PC-3 (cell line): ENCODE results near the gene YY1. TPM values are rescaled to one million over a fixed set of nuclear protein-coding genes. Genes with fewer than 3 reads are reported as not detected.
"Not testable (repeated sequence)": the region's sequence is repeated elsewhere in the genome, so short reads cannot be mapped to it uniquely, and the experiment has no call there.

Experiments used
- ATAC-seq: fragments of 200-7000 bp; cut with Tn5 transposase; 2 replicates; pipeline ENCODE4 v1.9.1; 2020; ENCODE audit warnings: mild to moderate bottlenecking, moderate library complexity
- BruUV-seq: library from RNA; stranded (reverse); fragments of 400-500 nt; replicated peaks from 2 replicates; lab custom pipeline; 2021; lab: Mats Ljungman, UMichigan
- CTCF ChIA-PET: fragments of 300-600 bp; sonication (Branson Sonifier 250); formaldehyde crosslinking; loops from one replicate; lab custom pipeline; 2022; ENCODE audit warnings: antibody characterized with exemption; lab: Charles Lee
- POLR2A ChIA-PET: fragments of 300-600 bp; sonication (Branson Sonifier 250); formaldehyde crosslinking; loops from one replicate; lab custom pipeline; 2022; ENCODE audit warnings: antibody characterized with exemption; ENCODE audit not compliant: unreplicated experiment; lab: Charles Lee
- DNase-seq: peaks from one replicate; pipeline ENCODE4 v3.0.0-alpha.2; 2015
- H2AFZ ChIP-seq: fragments of 300-600 bp; sonication (generic); 2 replicates; pipeline ENCODE4 v1.6.0; 2016; ENCODE audit warnings: antibody characterized with exemption, low read length
- H3F3A ChIP-seq: fragments of 300-600 bp; sonication (generic); one replicate; pipeline ENCODE4 v1.6.0; 2017; ENCODE audit warnings: antibody characterized with exemption, low read length, control low read depth, mild to moderate bottlenecking; ENCODE audit not compliant: unreplicated experiment
- H3K27ac ChIP-seq: fragments of 300-600 bp; sonication (generic); 2 replicates; pipeline ENCODE4 v1.5.1; 2016; ENCODE audit warnings: mild to moderate bottlenecking, low read length
- H3K27me3 ChIP-seq: fragments of 300-600 bp; sonication (generic); 2 replicates; pipeline ENCODE4 v1.6.1; 2016; ENCODE audit warnings: low read length, mixed read lengths
- H3K36me3 ChIP-seq: fragments of 300-600 bp; sonication (generic); 2 replicates; pipeline ENCODE4 v1.6.1; 2016; ENCODE audit warnings: low read depth, mixed run types, low read length, mixed read lengths
- H3K4me1 ChIP-seq: fragments of 300-600 bp; sonication (generic); 2 replicates; pipeline ENCODE4 v1.5.1; 2016; ENCODE audit warnings: low read length; ENCODE audit not compliant: insufficient read depth
- H3K4me2 ChIP-seq: fragments of 300-600 bp; sonication (generic); 2 replicates; pipeline ENCODE4 v1.6.0; 2016; ENCODE audit warnings: low read length
- H3K4me3 ChIP-seq: fragments of 300-600 bp; sonication (generic); 2 replicates; pipeline ENCODE4 v1.5.1; 2016; ENCODE audit warnings: mild to moderate bottlenecking, low read length, mixed read lengths
- H3K79me2 ChIP-seq: fragments of 300-600 bp; sonication (generic); 2 replicates; pipeline ENCODE4 v1.6.1; 2017; ENCODE audit warnings: low read length, mixed read lengths
- H3K9ac ChIP-seq: fragments of 300-600 bp; sonication (generic); 2 replicates; pipeline ENCODE4 v1.6.0; 2016; ENCODE audit warnings: mild to moderate bottlenecking, low read length
- H3K9me2 ChIP-seq: fragments of 300-600 bp; sonication (generic); replicated peaks from 2 replicates; pipeline ENCODE4 v1.6.1; 2016; ENCODE audit warnings: mixed run types, low read length, mixed read lengths
- H3K9me3 ChIP-seq: fragments of 300-600 bp; sonication (generic); 2 replicates; pipeline ENCODE4 v1.6.1; 2016; ENCODE audit warnings: low read length, mixed read lengths
- H4K20me1 ChIP-seq: fragments of 300-600 bp; sonication (generic); 2 replicates; pipeline ENCODE4 v1.6.1; 2016; ENCODE audit warnings: low read length, mixed read lengths
- EZH2 ChIP-seq: fragments of 300-600 bp; sonication (generic); IDR thresholded peaks from one replicate; pipeline ENCODE4 v1.6.1; 2017; ENCODE audit warnings: antibody characterized with exemption, mild to moderate bottlenecking, low read length; ENCODE audit not compliant: unreplicated experiment
- EZH2phosphoT487 ChIP-seq: fragments of 300-600 bp; sonication (generic); IDR thresholded peaks from 2 replicates; pipeline ENCODE4 v1.6.1; 2018; ENCODE audit warnings: mild to moderate bottlenecking, antibody characterized with exemption, low read length, borderline replicate concordance
- intact Hi-C: fragments of 100-400 bp; cut with micrococcal nuclease; formaldehyde crosslinking; loops from 2 replicates; pipeline ENCODE4 v1.9.0; 2023
- total RNA-seq: library from RNA; depleted of rRNA; stranded (reverse); fragments of >200 nt; gene quantifications from 2 replicates; pipeline ENCODE4 v1.2.3, GENCODE V29; 2014
- TF ChIP-seq, protein P1 (sequence below): fragments of 300-600 bp; sonication (generic); conservative IDR thresholded peaks from 2 replicates; pipeline ENCODE4 v1.5.1; 2017; ENCODE audit warnings: antibody characterized with exemption, low read depth, mild to moderate bottlenecking, low read length

YY1 gene
- total RNA-seq, 1 experiment from 2014 or later, result 64.1 TPM

DNA sequence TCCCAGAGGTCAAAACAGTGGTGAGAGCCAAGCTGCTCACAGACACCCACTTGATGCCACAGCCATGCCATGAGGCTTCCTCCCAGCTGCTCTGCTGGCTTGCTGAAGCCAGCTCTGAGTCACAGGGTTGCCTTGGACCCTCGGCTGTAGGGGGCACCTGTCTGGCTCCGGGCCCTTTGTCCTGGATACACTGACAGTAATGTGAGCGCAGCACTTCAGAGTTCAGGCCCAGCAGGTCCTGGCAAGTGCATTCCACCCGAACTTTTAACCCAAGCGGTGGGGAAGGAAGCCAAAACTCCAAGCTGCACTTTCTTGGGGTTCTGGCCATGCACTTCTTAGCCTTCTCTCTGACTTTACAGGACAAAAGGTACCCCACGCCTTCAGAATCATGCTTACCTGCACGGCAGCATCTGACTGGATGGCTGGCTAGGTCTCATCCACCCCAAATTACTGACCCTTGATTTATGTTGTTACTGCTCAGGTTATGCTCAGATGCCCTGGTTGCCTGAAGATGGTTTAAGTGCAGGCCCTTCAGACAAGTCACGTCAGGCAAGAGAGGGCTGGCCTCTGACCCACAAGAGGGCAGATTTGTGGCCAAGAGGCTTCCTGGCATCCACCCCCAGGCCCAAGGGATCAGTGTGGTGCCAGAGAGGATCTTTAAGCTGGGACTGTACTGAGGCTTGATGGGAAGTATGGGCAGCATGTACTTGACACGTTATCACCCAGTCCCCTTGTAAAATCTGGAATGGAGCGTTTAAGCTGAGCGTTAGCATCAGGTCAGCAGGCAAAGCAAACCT lies 42.5 kb downstream of the YY1 start:
- H3F3A ChIP-seq, result peaks cover 4% of the 10 kb centered on the region
- H3K9me2 ChIP-seq, result no peaks in the 10 kb centered on the region
- no peaks in the 10 kb centered on the region for H3K9me3 ChIP-seq
- no peak for TF ChIP-seq EZH2
- TF ChIP-seq, protein P1, sequence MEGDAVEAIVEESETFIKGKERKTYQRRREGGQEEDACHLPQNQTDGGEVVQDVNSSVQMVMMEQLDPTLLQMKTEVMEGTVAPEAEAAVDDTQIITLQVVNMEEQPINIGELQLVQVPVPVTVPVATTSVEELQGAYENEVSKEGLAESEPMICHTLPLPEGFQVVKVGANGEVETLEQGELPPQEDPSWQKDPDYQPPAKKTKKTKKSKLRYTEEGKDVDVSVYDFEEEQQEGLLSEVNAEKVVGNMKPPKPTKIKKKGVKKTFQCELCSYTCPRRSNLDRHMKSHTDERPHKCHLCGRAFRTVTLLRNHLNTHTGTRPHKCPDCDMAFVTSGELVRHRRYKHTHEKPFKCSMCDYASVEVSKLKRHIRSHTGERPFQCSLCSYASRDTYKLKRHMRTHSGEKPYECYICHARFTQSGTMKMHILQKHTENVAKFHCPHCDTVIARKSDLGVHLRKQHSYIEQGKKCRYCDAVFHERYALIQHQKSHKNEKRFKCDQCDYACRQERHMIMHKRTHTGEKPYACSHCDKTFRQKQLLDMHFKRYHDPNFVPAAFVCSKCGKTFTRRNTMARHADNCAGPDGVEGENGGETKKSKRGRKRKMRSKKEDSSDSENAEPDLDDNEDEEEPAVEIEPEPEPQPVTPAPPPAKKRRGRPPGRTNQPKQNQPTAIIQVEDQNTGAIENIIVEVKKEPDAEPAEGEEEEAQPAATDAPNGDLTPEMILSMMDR, result no peak
- no peak for TF ChIP-seq EZH2phosphoT487
- H3K4me3 ChIP-seq, result no peak overlapping the region
- H2AFZ ChIP-seq, result no peak overlapping the region
- no peaks in the 10 kb centered on the region for H3K27me3 ChIP-seq
- intact Hi-C loops, result no loop called here
- no peak overlapping the region for H3K9ac ChIP-seq
- no peak for DNase-seq
- H3K4me1 ChIP-seq, result 0 out of 2 replicates have a peak, but pooled peaks cover 3% of the 10 kb centered on the region
- H3K36me3 ChIP-seq, result peaks cover 11% of the 10 kb centered on the region; the same call in 1 of the 2 replicates
- CTCF ChIA-PET, result no interaction called here
- ATAC-seq, result no peak
- H3K79me2 ChIP-seq, result peaks cover 51% of the 10 kb centered on the region
- no peak overlapping the region for H3K27ac ChIP-seq
- no TSS peak for BruUV-seq
- no peak overlapping the region for H3K4me2 ChIP-seq
- POLR2A ChIA-PET, result no interaction called here
- peaks cover 10% of the 10 kb centered on the region; the same call in 1 of the 2 replicates for H4K20me1 ChIP-seq

DNA sequence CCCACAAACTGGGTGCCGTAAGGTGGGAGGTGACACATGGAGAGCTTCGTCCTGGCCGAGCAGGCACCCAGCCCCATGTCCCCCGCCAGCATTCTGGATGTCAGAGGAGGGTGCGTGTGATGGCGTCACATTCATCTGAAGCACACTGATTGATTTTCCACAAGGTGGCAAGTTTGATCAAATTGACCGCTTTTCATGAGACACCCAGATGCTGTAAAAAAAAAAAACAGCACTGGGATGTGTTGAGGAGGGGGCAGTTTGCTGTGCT lies 43.1 kb downstream of the YY1 start:
- POLR2A ChIA-PET, result no interaction called here
- CTCF ChIA-PET, result no interaction called here
- Histone ChIP-seq H3K9me3 (no peaks in the 10 kb centered on the region), H2AFZ (no peak overlapping the region), H3K27ac (no peak overlapping the region), H3K9me2 (no peaks in the 10 kb centered on the region), H3K4me3 (no peak overlapping the region), H3K36me3 (peaks cover 8% of the 10 kb centered on the region; the same call in 1 of the 2 replicates), H3K79me2 (peaks cover 46% of the 10 kb centered on the region), H3K27me3 (no peaks in the 10 kb centered on the region), H3K9ac (no peak overlapping the region), H3K4me2 (no peak overlapping the region), H3F3A (peaks cover 4% of the 10 kb centered on the region), H4K20me1 (0 out of 2 replicates have a peak, but pooled peaks cover 6% of the 10 kb centered on the region), H3K4me1 (0 out of 2 replicates have a peak, but pooled peaks cover 3% of the 10 kb centered on the region)
- BruUV-seq, result no TSS peak
- ATAC-seq (no peak), DNase-seq (no peak)
- TF ChIP-seq, protein P1, result no peak
- TF ChIP-seq EZH2phosphoT487 (no peak), EZH2 (no peak)
- intact Hi-C loops, result no loop called here

DNA sequence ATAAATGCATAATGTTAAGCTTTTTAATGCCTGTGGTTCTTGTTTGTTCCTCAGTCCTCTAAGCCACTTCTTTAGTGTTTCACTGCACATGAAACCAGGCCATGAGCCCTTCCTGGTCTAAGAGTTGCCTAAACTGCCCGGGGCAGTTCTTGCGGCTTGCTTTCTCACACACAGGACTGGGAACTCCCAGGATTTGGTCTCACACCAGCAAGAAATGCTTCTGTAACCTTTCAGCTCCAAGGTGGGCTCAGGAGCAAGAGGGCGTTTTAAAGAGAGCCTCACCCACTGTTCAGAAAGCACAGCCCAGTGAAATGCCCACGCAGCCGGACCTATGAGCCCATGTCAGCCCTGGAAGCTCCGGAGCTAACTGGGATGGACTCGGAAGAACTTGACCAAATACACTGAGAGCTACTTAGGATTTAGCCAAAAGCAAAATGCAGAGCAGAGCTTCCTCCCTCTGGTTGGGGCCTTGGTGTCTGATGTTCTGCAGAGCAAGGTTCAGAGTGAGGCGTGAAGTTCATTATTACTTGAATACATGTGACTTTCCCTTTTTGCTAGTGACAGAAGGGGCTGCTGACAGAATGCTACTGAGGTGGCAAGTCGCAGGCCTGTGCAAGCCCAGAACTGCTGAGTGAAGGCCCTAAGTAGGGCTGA lies 43.9 kb downstream of the YY1 start:
- Histone ChIP-seq H3K4me1 (0 out of 2 replicates have a peak, but pooled peaks cover 3% of the 10 kb centered on the region), H2AFZ (no peak overlapping the region), H3K9me3 (no peaks in the 10 kb centered on the region), H4K20me1 (0 out of 2 replicates have a peak, but pooled peaks cover 4% of the 10 kb centered on the region), H3K27me3 (no peaks in the 10 kb centered on the region), H3K79me2 (peaks cover 37% of the 10 kb centered on the region), H3F3A (peaks cover 4% of the 10 kb centered on the region), H3K36me3 (peaks cover 6% of the 10 kb centered on the region; the same call in 1 of the 2 replicates), H3K4me3 (no peak overlapping the region), H3K9me2 (no peaks in the 10 kb centered on the region), H3K27ac (no peak overlapping the region), H3K4me2 (no peak overlapping the region), H3K9ac (no peak overlapping the region)
- ChIA-PET CTCF (no interaction called here), POLR2A (no interaction called here)
- TF ChIP-seq EZH2, result no peak
- TF ChIP-seq EZH2phosphoT487, result no peak
- TF ChIP-seq, protein P1, result no peak
- DNase-seq, result no peak
- no peak for ATAC-seq
- intact Hi-C loops, result no loop called here
- BruUV-seq, result no TSS peak

DNA sequence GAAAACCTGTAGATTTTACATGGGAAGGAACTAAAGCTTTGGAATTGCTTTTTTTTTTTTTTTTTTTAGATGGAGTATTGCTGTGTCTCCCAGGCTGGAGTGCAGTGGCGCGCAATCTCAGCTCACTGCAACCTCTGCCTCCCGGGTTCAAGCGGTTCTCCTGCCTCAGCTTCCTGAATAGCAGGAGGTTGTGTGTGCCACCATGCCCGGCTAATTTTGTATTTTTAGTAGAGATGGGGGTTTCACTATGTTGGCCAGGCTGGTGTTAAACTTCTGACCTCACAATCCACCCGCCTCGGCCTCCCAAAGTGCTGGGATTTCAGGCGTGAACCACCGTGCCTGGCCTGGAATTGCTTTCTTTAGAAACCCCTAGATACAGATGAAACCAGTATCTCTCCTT lies 44.5 kb downstream of the YY1 start:
- H3K36me3 ChIP-seq, CTCF ChIA-PET, POLR2A ChIA-PET, ATAC-seq, H3F3A ChIP-seq, H2AFZ ChIP-seq, BruUV-seq, H3K27me3 ChIP-seq, H3K27ac ChIP-seq, H3K9me3 ChIP-seq, H3K4me1 ChIP-seq, DNase-seq, H4K20me1 ChIP-seq, H3K9ac ChIP-seq, intact Hi-C loops, H3K9me2 ChIP-seq, H3K4me2 ChIP-seq, H3K4me3 ChIP-seq: not testable (repeated sequence)
- peaks cover 31% of the 10 kb centered on the region for H3K79me2 ChIP-seq
